Measurements from ENCODE around the gene SUB1.

The SUB1 gene

GRCh38 chr5:32597041-32597629, 11.8 kb downstream of the SUB1 start:
- H2AFZ ChIP-seq (ENCODE audit: low read length): no peak overlapping the region
- H3K4me2 ChIP-seq (ENCODE audit: low read depth, low read length, poor library complexity, severe bottlenecking): peak overlapping the region; percentile 48
- no peak overlapping the region for H3K4me3 ChIP-seq (ENCODE audit: low read length, poor library complexity, severe bottlenecking)
- peaks cover 86% of the 10 kb centered on the region for H4K20me1 ChIP-seq (ENCODE audit: insufficient read depth, low read length, poor library complexity, severe bottlenecking)
- H3K9ac ChIP-seq (ENCODE audit: low read depth, low read length, poor library complexity, severe bottlenecking): no peak overlapping the region
- H3K79me2 ChIP-seq (ENCODE audit: insufficient read depth, low read length): peaks cover 80% of the 10 kb centered on the region
- no peaks in the 10 kb centered on the region for H3K9me2 ChIP-seq (replicated peaks; ENCODE audit: low read depth, low read length)
- peaks cover 52% of the 10 kb centered on the region for H3K4me1 ChIP-seq (ENCODE audit: insufficient read depth, low read length, poor library complexity, severe bottlenecking)
- no peaks in the 10 kb centered on the region for H3K9me3 ChIP-seq (ENCODE audit: insufficient read depth, low read depth, low read length)
- peaks cover 91% of the 10 kb centered on the region for H3K36me3 ChIP-seq (ENCODE audit: insufficient read depth, low read length)
- TF ChIP-seq CTCF (conservative IDR thresholded peaks at IDR 0.05; ENCODE audit: low read length): no peak
- TF ChIP-seq EZH2phosphoT487 (IDR thresholded peaks at IDR 0.05; ENCODE audit: borderline replicate concordance): no peak
- H3F3A ChIP-seq (ENCODE audit: low read depth): no peaks in the 10 kb centered on the region
- no peaks in the 10 kb centered on the region for H3K27me3 ChIP-seq (ENCODE audit: insufficient read depth, low read length, poor library complexity, severe bottlenecking)

GRCh38 chr5:32598260-32598937, 13.0 kb downstream of the SUB1 start:
- TF ChIP-seq CTCF (conservative IDR thresholded peaks at IDR 0.05; ENCODE audit: low read length) (no peak), EZH2phosphoT487 (IDR thresholded peaks at IDR 0.05; ENCODE audit: borderline replicate concordance) (no peak)
- H4K20me1 ChIP-seq (ENCODE audit: insufficient read depth, low read length, poor library complexity, severe bottlenecking): peaks cover 80% of the 10 kb centered on the region
- peaks cover 89% of the 10 kb centered on the region for H3K36me3 ChIP-seq (ENCODE audit: insufficient read depth, low read length)
- no peaks in the 10 kb centered on the region for H3F3A ChIP-seq (ENCODE audit: low read depth)
- H2AFZ ChIP-seq (ENCODE audit: low read length): no peak overlapping the region
- H3K9me3 ChIP-seq (ENCODE audit: insufficient read depth, low read depth, low read length): no peaks in the 10 kb centered on the region
- no peak overlapping the region for H3K4me3 ChIP-seq (ENCODE audit: low read length, poor library complexity, severe bottlenecking)
- peak overlapping the region; percentile 23 for H3K4me2 ChIP-seq (ENCODE audit: low read depth, low read length, poor library complexity, severe bottlenecking)
- H3K27me3 ChIP-seq (ENCODE audit: insufficient read depth, low read length, poor library complexity, severe bottlenecking): no peaks in the 10 kb centered on the region
- H3K4me1 ChIP-seq (ENCODE audit: insufficient read depth, low read length, poor library complexity, severe bottlenecking): peaks cover 41% of the 10 kb centered on the region
- H3K79me2 ChIP-seq (ENCODE audit: insufficient read depth, low read length): peaks cover 68% of the 10 kb centered on the region
- no peaks in the 10 kb centered on the region for H3K9me2 ChIP-seq (replicated peaks; ENCODE audit: low read depth, low read length)
- no peak overlapping the region for H3K9ac ChIP-seq (ENCODE audit: low read depth, low read length, poor library complexity, severe bottlenecking)

- Histone ChIP-seq H3K36me3 (ENCODE audit: insufficient read depth, low read length) (peaks cover 88% of the 10 kb centered on the region), H3K4me1 (ENCODE audit: insufficient read depth, low read length, poor library complexity, severe bottlenecking) (peaks cover 37% of the 10 kb centered on the region), H3K27me3 (ENCODE audit: insufficient read depth, low read length, poor library complexity, severe bottlenecking) (no peaks in the 10 kb centered on the region), H3K9me2 (replicated peaks; ENCODE audit: low read depth, low read length) (no peaks in the 10 kb centered on the region), H3K4me3 (ENCODE audit: low read length, poor library complexity, severe bottlenecking) (no peak overlapping the region), H2AFZ (ENCODE audit: low read length) (no peak overlapping the region), H3K9me3 (ENCODE audit: insufficient read depth, low read depth, low read length) (no peaks in the 10 kb centered on the region), H3K79me2 (ENCODE audit: insufficient read depth, low read length) (peaks cover 61% of the 10 kb centered on the region), H3K4me2 (ENCODE audit: low read depth, low read length, poor library complexity, severe bottlenecking) (no peak overlapping the region), H3F3A (ENCODE audit: low read depth) (no peaks in the 10 kb centered on the region), H3K9ac (ENCODE audit: low read depth, low read length, poor library complexity, severe bottlenecking) (no peak overlapping the region), H4K20me1 (ENCODE audit: insufficient read depth, low read length, poor library complexity, severe bottlenecking) (peaks cover 74% of the 10 kb centered on the region)
- TF ChIP-seq CTCF (conservative IDR thresholded peaks at IDR 0.05; ENCODE audit: low read length) (no peak), EZH2phosphoT487 (IDR thresholded peaks at IDR 0.05; ENCODE audit: borderline replicate concordance) (no peak)
These were observed 13.7 kb downstream of the SUB1 start for GRCh38 chr5:32598997-32599549.

All from Loucy (cell line).